ENCODE data around the gene LRP8.

DNA sequence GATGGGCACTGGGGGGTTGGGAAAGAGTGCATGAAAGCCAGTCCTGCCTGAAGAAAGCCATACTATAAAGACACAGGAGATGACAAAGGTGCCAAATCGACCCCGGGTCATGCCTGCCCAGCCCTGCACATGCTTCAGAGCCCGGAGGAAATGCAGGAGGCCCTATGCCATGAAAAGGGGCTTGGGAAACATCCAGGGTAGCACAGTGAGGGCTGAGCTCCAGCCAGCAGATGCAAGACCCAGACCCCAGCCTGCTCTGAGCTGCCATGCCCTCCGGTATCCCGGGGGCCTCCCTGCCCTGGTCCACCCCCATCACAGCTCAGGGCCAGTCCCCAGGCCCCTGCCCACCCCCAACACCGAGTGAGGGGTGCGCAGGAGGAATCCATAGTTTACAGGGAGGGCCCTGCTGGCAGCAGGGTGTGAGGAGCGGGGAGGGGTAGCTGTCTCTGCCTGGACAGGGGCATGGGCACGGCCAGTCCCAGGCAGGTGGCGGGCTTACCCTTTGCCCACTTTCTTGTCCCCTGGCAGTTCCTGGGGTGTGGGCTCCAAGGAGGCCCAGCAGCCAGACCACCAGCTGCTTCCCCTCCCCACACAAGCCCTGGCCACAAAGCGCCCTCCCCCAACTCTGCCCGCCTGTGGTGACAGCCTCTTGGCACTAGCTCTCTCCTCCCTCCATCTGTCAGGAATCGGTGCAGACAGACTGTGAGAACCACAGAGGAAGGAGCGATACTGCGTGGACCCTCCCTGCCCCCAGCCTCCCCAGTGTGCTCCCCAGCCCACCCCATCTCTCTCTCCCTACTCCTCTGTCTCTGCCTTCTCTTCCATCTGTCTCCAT lies 16.8 kb downstream of the LRP8 start:
- TF ChIP-seq POLR2A (IDR thresholded peaks at IDR 0.05), result no peak
- TF ChIP-seq, protein P1, sequence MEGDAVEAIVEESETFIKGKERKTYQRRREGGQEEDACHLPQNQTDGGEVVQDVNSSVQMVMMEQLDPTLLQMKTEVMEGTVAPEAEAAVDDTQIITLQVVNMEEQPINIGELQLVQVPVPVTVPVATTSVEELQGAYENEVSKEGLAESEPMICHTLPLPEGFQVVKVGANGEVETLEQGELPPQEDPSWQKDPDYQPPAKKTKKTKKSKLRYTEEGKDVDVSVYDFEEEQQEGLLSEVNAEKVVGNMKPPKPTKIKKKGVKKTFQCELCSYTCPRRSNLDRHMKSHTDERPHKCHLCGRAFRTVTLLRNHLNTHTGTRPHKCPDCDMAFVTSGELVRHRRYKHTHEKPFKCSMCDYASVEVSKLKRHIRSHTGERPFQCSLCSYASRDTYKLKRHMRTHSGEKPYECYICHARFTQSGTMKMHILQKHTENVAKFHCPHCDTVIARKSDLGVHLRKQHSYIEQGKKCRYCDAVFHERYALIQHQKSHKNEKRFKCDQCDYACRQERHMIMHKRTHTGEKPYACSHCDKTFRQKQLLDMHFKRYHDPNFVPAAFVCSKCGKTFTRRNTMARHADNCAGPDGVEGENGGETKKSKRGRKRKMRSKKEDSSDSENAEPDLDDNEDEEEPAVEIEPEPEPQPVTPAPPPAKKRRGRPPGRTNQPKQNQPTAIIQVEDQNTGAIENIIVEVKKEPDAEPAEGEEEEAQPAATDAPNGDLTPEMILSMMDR (IDR thresholded peaks at IDR 0.05), result no peak
